Muscle of back (tissue), 13 donors: ENCODE results near the gene CACNA1F. TPM values are rescaled to one million over a fixed set of nuclear protein-coding genes. Genes with fewer than 3 reads are reported as not detected.

Experiments
- DNase-seq, 3 donors: peaks; one replicate each; pipeline versions ENCODE4 v3.0.0 to v3.0.0-alpha.2; 2013
- long read RNA-seq, 9 donors: transcript quantifications; one replicate each; lab custom pipeline, GENCODE V29; 2026
- polyA plus RNA-seq, 10 donors: library from polyadenylated mRNA; unstranded; fragments of 120-200 nt; gene quantifications; one replicate each; pipeline ENCODE4 v1.2.1, GENCODE V29; 2013; ENCODE audit not compliant: insufficient read length in 10 of 10

The CACNA1F gene
- polyA plus RNA-seq, result under 1 TPM in 2 of 10 donors, not detected in 8; 0.05 to 0.27 TPM
- long read RNA-seq, donor 1, result 0 reads
- long read RNA-seq, donor 2, result 0 reads
- long read RNA-seq, donor 3, result 0 reads
- long read RNA-seq, donor 4, result 0 reads
- long read RNA-seq, donor 5, result 0 reads
- long read RNA-seq, donor 6, result 0 reads
- long read RNA-seq, donor 7, result 0 reads
- long read RNA-seq, donor 8, result 0 reads
- long read RNA-seq, donor 9, result 0 reads

- no peak for DNase-seq
Measured at GRCh38 chrX:49233176-49233575, at the start of gene CACNA1F. TSS of gene CACNA1F (minus strand) at chrX:49233340. CDS start at chrX:49233309, 31 bp downstream.

GRCh38 chrX:49282647-49283011 lies 49.5 kb upstream of the CACNA1F start:
- peak; percentile 19 to 64 (median 21) for DNase-seq

- DNase-seq, result no peak
Measured at GRCh38 chrX:49278081-49278480, 44.9 kb upstream of the CACNA1F start.

GRCh38 chrX:49277535-49277830 lies 44.3 kb upstream of the CACNA1F start:
- DNase-seq, result no peak

GRCh38 chrX:49276671-49277534 lies 43.8 kb upstream of the CACNA1F start:
- DNase-seq, result no peak

- DNase-seq, result no peak
Measured at GRCh38 chrX:49276207-49276606, 43.1 kb upstream of the CACNA1F start.

GRCh38 chrX:49273181-49273727 lies 40.1 kb upstream of the CACNA1F start:
- no peak for DNase-seq

GRCh38 chrX:49272421-49272820 lies 39.3 kb upstream of the CACNA1F start:
- no peak for DNase-seq

- no peak for DNase-seq
Measured at GRCh38 chrX:49271341-49271740, 38.2 kb upstream of the CACNA1F start.

- DNase-seq, result peak in 1 of 3 donors; percentile 41
Measured at GRCh38 chrX:49270249-49270921, 37.2 kb upstream of the CACNA1F start.

GRCh38 chrX:49269767-49270248 lies 36.7 kb upstream of the CACNA1F start, which contains the start of gene PPP1R3F:
TSS of gene PPP1R3F (plus strand) at chrX:49269793. CDS start at chrX:49269870, 77 bp downstream.
- DNase-seq, result no peak

- peak; percentile 95 to 98 (median 98) for DNase-seq
Measured at GRCh38 chrX:49269010-49269766, 36.0 kb upstream of the CACNA1F start.

- DNase-seq, result no peak
Measured at GRCh38 chrX:49268702-49269009, 35.5 kb upstream of the CACNA1F start.

- no peak for DNase-seq
Measured at GRCh38 chrX:49266523-49267445, 33.6 kb upstream of the CACNA1F start.

- no peak for DNase-seq
Measured at GRCh38 chrX:49264460-49264859, 31.3 kb upstream of the CACNA1F start, which contains the start of gene FOXP3. TSS of gene FOXP3 (minus strand) at chrX:49264710. CDS start at chrX:49258505, 6,205 bp downstream.

GRCh38 chrX:49263631-49264030 lies 30.5 kb upstream of the CACNA1F start:
- DNase-seq, result no peak

- no peak for DNase-seq
Measured at GRCh38 chrX:49262603-49263002, 29.5 kb upstream of the CACNA1F start.

- no peak for DNase-seq
Measured at GRCh38 chrX:49260221-49260985, 27.3 kb upstream of the CACNA1F start.

GRCh38 chrX:49258749-49259124 lies 25.6 kb upstream of the CACNA1F start:
- DNase-seq, result no peak
